HG02981 (cell line): ENCODE measurements around the gene ERICH3.
A peak's percentile ranks its signal among the peaks of the same experiment; 100 is the strongest.

Experiments
- ATAC-seq: cut with Tn5 transposase; IDR thresholded peaks from one replicate; pipeline ENCODE4 v1.9.1; 2021; ENCODE audit warnings: mild to moderate bottlenecking, moderate library complexity; ENCODE audit not compliant: unreplicated experiment

The ERICH3 gene

GRCh38 chr1:74592580-74593355 lies 80.8 kb downstream of the ERICH3 start:
- ATAC-seq = no peak

GRCh38 chr1:74591949-74592348 lies 81.6 kb downstream of the ERICH3 start:
- ATAC-seq = no peak

- no peak for ATAC-seq
Measured at GRCh38 chr1:74590288-74590687, 83.3 kb downstream of the ERICH3 start.

GRCh38 chr1:74587888-74588287 lies 85.7 kb downstream of the ERICH3 start:
- ATAC-seq = no peak

GRCh38 chr1:74586253-74586897 lies 87.2 kb downstream of the ERICH3 start:
- no peak for ATAC-seq

GRCh38 chr1:74584185-74584584 lies 89.4 kb downstream of the ERICH3 start:
- ATAC-seq = no peak

- ATAC-seq = peak; percentile 31
Measured at GRCh38 chr1:74583397-74583796, 90.2 kb downstream of the ERICH3 start.

- ATAC-seq = peak; percentile 98
Measured at GRCh38 chr1:74579425-74579824, 94.2 kb downstream of the ERICH3 start.

GRCh38 chr1:74578101-74578500 lies 95.5 kb downstream of the ERICH3 start:
- ATAC-seq = no peak

GRCh38 chr1:74571891-74572290 lies 101.7 kb downstream of the ERICH3 start:
- ATAC-seq = no peak

- no peak for ATAC-seq
Measured at GRCh38 chr1:74571493-74571800, 102.1 kb downstream of the ERICH3 start.

- ATAC-seq = no peak
Measured at GRCh38 chr1:74570797-74571492, 102.6 kb downstream of the ERICH3 start.

- ATAC-seq = no peak
Measured at GRCh38 chr1:74549932-74550331, 123.7 kb downstream of the ERICH3 start.

GRCh38 chr1:74548961-74549750 lies 124.4 kb downstream of the ERICH3 start:
- no peak for ATAC-seq

- ATAC-seq = no peak
Measured at GRCh38 chr1:74545821-74546220, 127.8 kb downstream of the ERICH3 start.

GRCh38 chr1:74534241-74534640 lies 139.4 kb downstream of the ERICH3 start:
- ATAC-seq = no peak

GRCh38 chr1:74531796-74532195 lies 141.8 kb downstream of the ERICH3 start:
- ATAC-seq = no peak

GRCh38 chr1:74530892-74531291 lies 142.7 kb downstream of the ERICH3 start:
- ATAC-seq = no peak

GRCh38 chr1:74528123-74528522 lies 145.5 kb downstream of the ERICH3 start:
- ATAC-seq = no peak

- ATAC-seq = no peak
Measured at GRCh38 chr1:74526708-74527107, 146.9 kb downstream of the ERICH3 start.

- ATAC-seq = no peak
Measured at GRCh38 chr1:74523873-74524480, 149.6 kb downstream of the ERICH3 start.
